ENCODE measurements around the gene PDE4D.

DNA sequence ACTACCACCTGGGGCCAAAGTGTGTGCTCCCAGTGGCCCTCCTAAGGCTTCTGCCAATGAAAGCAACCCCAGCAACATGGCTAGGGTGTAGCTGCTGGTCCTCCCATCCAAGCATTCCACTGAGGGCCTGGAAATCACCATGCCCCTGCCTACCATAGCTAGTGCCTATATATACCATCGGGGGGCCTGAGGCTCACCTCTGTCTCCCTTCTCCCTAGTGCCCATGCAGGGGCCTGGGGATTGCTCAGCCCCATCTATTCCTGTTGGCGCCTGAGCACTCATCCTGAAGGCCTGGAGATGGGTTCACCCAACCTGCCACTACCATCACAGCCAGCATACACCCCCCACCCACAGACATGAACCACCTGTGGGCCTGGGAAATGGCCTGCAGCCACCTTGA is 943.3 kb downstream of the PDE4D start:
- TF ChIP-seq ZFP30 (CRISPR knock-in tag; IDR thresholded peaks at IDR 0.05) (no peak), RARB (CRISPR knock-in tag; IDR thresholded peaks at IDR 0.05) (no peak), ZFP3 (CRISPR knock-in tag; IDR thresholded peaks at IDR 0.05) (no peak), CSDC2 (CRISPR knock-in tag; IDR thresholded peaks at IDR 0.05) (no peak), ESRRG (CRISPR knock-in tag; IDR thresholded peaks at IDR 0.05) (no peak), PPARA (CRISPR knock-in tag; IDR thresholded peaks at IDR 0.05; ENCODE audit: borderline replicate concordance) (no peak), ARNTL (CRISPR knock-in tag; IDR thresholded peaks at IDR 0.05; ENCODE audit: borderline replicate concordance, low read depth) (no peak)
- TF ChIP-seq, protein P1, sequence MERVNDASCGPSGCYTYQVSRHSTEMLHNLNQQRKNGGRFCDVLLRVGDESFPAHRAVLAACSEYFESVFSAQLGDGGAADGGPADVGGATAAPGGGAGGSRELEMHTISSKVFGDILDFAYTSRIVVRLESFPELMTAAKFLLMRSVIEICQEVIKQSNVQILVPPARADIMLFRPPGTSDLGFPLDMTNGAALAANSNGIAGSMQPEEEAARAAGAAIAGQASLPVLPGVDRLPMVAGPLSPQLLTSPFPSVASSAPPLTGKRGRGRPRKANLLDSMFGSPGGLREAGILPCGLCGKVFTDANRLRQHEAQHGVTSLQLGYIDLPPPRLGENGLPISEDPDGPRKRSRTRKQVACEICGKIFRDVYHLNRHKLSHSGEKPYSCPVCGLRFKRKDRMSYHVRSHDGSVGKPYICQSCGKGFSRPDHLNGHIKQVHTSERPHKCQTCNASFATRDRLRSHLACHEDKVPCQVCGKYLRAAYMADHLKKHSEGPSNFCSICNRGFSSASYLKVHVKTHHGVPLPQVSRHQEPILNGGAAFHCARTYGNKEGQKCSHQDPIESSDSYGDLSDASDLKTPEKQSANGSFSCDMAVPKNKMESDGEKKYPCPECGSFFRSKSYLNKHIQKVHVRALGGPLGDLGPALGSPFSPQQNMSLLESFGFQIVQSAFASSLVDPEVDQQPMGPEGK (CRISPR knock-in tag; IDR thresholded peaks at IDR 0.05; ENCODE audit: borderline replicate concordance) = no peak

Measured in SK-N-SH treated with all-trans-retinoic acid at 6 μM for 48 hours (cell line).